Caki2 (cell line): Measurements from ENCODE around the gene METTL2B. TPM values are rescaled to one million over a fixed set of nuclear protein-coding genes. Genes with fewer than 3 reads are reported as not detected.
"Not testable (repeated sequence)": the region's sequence is repeated elsewhere in the genome, so short reads cannot be mapped to it uniquely, and the experiment has no call there.

Experiments
- DNase-seq: peaks from one replicate; pipeline ENCODE4 v3.0.0-alpha.2; 2015; ENCODE audit warnings: low read depth
- in situ Hi-C: cut with HindIII; loops from 2 replicates; pipeline ENCODE4 v1.10.0; 2016; ENCODE audit warnings: low sequenced_read_pairs, low pct_unique_long_range_greater_than_20kb, mixed read lengths
- total RNA-seq: library from RNA; depleted of rRNA; stranded (reverse); fragments of >200 nt; shearing (Covaris generic); gene quantifications from 2 replicates; pipeline ENCODE4 v1.2.3, GENCODE V29; 2014; ENCODE audit warnings: low replicate concordance; rRNA removed

The METTL2B gene, protein sequence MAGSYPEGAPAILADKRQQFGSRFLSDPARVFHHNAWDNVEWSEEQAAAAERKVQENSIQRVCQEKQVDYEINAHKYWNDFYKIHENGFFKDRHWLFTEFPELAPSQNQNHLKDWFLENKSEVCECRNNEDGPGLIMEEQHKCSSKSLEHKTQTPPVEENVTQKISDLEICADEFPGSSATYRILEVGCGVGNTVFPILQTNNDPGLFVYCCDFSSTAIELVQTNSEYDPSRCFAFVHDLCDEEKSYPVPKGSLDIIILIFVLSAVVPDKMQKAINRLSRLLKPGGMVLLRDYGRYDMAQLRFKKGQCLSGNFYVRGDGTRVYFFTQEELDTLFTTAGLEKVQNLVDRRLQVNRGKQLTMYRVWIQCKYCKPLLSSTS
- 17.3 and 22.4 TPM in 2 replicates for total RNA-seq

DNA sequence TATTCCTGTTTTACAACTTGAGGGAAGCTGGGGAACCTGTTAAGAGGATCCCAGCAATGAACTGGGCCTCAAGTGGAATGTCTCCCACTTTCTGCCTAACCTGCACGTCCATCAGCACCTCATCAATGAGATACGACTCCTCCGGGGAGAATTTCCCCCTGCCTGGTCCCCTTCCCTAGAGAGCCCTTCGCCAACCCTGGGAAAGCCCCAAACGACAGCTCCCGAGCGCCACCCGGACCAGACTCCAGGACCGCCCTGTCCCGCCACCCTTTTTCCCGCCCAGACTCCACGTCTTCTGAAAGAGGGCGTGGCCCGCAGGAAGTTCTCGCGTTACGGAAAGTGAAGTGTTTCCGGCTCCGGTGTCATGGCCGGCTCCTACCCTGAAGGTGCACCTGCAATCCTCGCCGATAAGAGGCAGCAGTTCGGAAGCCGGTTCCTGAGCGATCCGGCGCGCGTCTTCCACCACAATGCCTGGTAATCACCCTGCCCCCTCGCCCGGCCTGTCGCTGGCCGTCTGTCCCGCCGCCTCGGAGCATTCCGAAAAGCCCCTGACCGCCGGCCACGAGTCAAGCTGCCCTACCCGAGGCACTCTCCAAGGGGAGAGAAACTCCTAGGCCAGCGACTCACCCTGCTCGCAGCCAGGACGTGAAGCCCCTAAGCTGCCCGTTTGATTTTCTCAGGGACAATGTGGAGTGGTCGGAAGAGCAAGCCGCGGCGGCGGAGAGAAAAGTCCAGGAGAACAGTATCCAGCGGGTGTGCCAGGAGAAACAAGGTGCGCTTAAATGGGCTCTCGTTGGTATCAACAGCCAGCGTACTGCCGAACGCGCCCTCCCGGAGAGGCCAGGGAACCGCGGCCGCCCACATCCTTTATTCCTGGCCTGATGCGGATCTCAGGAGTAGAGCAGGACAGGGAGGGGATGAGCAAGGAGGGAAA, at the start of gene METTL2B:
Gene METTL2B, plus strand, starts transcription at position 347 of the 934 bp plus-strand sequence. Its CDS starts 18 bp downstream, at position 365.
- peak; percentile 93 for DNase-seq
- in situ Hi-C loops, result not testable (repeated sequence)

DNA sequence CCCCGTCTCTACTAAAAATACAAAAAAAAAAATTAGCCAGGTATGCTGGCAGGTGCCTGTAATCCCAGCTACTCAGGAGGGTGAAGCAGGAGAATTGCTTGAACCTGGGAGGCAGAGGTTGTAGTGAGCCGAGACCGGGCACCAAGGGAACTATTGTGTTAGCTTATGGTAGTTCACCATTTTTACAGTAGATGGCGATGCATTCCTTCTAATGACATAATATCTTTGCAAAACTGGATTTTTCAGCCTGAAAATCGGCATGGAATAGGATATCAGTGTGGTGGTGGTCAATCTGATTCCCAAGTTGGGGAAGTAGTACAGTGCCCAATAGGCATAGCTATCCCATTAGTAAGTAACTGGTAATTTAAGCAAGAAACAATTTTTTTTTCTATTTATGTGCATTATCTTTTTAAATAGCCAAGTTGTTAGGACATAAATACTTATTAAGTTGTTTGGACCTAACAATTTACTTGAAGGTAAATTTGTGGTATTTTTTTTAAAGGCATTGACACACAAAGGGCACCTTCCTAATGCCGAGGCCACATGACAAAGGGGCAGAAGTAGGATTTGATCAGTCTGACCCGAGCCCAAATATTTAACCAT, 49.2 kb upstream of the METTL2B start:
- DNase-seq, result peak; percentile 25

DNA sequence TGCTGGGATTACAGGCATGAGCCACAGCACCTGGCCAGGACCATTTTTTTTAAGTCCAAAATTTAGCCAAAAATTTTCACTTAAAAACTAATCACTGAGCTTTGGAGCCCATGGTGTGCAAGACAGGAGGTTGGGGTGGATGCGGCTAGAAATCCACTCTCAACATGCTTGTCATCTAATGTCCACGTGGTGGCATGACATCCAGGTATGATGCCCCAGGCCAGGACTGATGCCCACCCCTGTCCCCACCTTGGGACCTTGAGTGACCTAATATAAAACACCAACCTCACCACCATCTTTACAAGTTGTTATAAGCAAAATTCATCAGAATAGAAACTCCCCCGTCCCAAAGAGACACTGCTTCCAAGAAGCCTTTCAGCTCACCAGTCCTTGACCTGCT, 46.3 kb upstream of the METTL2B start:
- in situ Hi-C loops, result no loop called here

More for the DNA sequence above, 49.2 kb upstream of the METTL2B start:
- in situ Hi-C loops, result no loop called here

DNA sequence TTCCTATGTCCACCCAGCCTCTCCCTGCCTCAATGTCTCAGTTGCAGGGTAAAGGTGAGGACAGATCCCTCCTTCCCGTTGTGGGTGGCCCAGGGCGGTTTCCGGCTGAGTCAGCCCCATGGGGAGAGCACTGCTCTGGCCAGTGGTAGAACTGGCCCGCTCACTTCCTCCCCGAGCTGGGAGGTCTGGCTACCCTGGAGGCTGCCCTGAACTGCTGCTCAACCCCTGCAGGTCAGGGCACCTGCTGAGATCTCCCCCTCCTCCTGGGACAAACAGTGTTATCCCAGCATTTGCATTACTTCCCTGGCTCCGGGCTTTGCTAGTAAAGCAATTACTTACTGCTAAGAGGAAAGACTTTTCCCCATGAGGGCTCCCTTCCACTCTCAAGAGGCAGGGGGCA, 45.3 kb upstream of the METTL2B start:
- in situ Hi-C loops, result no loop called here
- DNase-seq, result no peak

More for the DNA sequence above, 46.3 kb upstream of the METTL2B start:
- DNase-seq, result no peak

DNA sequence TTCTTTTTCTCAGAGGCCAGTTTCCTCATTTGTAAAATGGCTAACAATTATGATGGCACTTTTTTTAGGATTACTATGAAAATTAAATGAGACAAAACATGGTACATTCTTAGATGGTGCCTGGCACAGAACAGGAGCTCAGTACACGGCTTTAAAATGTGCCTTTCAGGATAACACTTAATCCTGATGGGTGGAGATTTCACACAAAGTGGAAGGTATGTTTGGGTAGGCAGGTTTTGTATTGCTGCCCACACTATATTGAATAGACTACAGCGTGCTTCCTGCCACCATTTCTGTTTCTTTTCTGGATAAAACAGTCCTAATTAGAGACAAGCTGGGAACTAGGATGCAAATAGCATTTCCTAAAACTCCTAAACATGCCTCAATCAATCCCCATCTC, 44.8 kb upstream of the METTL2B start:
- DNase-seq, result no peak
- in situ Hi-C loops, result no loop called here

DNA sequence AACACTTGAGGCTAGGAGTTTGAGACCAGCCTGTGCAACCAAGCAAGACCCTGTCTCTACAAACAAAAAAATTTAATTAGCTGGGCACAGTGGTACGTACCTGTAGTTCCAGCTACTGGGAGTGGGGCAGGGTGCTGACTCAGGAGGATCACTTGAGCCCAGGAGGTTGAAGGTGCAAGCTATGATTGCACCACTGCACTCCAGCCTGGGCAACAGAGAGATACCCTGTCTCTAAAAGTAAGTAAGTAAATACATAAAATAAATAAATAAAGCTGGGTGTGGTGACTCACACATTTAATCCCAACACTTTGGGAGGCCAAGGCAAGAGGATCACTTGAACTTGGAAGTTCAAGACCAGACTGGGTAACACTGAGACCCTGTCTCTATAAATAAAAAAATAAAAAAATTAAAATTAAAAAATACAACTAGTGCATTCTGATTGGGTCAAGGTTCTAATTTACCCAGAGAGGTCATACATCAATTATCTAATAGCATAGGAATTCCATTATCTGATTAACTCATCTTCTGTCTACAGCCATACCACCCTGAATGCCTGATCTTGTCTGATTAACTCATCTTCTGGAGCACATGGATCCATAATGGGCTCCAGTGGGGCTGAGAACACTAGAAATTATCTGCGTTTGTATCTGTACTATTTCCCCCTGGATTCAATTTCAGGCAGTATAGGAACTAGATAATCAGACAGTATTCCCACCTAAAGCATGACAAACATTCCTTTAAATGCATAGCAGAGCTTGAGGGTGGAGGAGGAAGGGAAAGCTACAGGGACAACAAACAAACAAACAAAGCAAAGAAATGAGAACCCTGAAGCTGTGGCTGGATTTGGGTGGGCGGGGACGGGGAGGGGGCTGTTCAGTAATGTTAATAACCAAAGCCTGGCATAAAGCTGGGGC, 41.9 kb upstream of the METTL2B start:
- in situ Hi-C loops, result no loop called here
- DNase-seq, result no peak

DNA sequence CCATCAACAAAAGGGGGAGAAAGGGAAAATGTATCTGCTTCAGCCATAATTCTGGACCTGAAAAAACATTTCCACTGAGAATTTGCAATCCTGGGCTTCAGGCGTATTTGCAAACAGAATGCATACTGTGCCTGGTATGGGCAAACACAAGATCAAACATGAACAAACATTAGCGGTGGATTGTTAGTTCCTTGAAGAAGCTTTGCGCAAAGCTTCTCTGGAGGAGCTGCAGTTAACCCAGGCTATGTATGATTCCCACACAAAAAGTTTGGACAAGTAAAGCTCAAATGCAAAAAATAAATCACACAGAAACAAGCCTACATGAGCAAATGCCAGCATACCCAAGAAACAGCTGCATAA, 41.2 kb upstream of the METTL2B start:
- no peak for DNase-seq
- in situ Hi-C loops, result no loop called here

DNA sequence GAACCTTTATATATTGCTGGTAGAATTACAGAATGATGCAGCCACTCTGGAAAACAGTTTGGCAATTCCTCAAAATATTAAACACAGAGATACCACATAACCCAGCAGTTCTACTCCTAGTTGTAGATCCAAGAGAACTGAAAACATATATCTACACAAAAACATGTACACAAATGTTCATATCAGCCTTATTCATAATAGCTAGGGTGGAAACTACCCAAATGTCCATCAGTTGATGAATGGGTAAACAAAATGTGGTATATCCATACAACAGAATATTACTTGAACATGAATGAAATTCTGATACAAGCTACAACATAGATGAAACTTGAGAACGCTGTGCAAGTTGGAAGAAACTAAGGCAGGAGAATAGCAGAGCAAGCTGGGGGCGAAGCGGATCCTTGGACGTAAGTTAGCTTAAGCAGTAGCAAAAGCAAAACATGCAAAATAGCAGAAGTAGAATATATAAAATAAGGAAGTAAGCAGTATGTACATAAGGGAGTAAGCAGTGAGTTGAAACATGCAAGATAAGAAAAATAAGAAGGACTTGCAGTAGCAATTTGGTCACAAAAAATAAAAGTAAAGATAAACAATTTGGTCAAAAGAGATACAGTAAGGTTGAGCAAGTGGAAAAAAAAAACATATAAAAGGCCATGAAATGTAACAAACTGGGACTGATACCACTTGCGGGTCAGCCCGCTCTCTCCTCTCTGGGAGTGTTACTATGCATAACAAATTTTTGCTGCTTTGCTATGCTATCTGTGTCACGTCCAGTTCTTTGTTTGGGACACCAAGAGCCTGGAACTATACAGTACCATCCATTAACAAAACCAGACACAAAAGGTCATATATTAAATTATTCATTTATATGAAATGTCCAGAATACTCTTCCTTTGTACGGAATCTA, 38.9 kb upstream of the METTL2B start:
- no peak for DNase-seq
- in situ Hi-C loops, result no loop called here

DNA sequence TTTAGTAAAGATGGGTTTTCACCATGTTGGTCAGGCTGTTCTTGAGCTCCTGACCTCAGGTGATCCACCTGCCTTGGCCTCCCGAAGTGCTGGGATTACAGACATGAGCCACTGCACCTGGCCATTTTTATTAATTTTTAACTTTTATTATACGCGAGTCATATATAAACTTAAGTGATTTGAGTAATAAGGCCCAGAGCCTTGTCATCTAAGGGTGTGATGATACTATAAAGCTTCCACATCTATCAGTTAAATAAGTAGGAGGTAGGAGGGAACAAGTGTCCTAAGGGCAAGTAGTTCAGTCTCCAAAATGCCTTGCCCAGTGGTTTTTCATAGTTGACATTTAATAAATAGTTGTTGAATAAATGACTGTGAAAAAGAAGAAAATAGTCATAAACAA, 34.2 kb upstream of the METTL2B start:
- in situ Hi-C loops, result no loop called here
- DNase-seq, result no peak

DNA sequence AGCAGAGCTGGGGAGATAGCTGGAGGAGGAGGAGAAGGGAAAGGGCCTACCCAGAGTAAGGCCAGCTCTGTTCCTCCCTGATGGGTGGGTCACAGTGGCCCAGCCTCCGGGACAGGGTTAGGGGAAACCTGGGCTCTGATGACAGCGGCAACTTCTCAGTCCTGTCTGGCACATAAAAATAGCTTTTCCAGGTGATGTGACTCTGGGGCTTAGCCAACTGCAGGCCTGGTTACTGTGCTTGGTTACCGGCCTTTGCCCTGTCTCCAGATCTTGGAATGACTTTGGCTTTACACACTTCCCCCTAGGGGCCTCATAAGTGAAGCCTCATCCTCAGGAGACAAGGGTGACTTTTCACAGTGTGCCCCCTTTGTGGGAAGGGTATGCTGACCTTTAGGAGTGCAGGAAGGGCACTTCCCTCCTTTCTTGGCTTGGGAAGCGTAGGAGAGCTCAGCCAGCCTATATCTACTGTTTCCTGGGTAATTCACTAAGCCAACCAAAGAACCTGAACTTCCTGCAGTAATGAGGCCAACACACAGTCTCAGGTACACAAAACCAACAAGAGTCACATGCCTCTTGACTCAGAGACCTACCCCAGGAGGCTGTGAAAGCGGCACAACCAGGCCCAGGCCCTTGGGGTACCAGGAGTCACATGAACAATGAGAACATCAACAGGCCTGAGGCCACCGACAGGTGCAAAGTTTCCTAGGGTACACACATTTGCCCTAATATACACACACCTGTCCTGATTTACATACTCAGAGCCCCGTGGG, 32.5 kb upstream of the METTL2B start:
- in situ Hi-C loops, result no loop called here
- no peak for DNase-seq

DNA sequence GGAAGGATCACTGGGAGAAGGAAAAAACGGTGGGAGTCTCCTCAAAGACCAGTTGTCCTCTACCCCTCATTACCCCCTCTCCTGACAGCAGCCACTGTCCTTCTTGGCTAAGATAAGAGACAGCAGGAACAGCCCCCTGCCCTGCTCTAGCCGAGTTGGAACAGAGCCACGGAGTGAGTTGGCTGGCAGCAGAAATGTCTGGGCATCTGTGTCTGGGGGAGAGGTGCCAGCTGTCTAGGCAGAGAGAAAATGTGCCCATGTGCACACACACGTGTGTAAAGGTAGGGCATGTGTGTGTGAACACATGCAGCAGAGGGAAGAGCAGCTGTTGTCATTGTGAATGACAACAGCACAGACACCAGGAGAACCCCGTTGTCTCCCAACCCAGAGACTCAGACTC, 30.2 kb upstream of the METTL2B start:
- DNase-seq, result no peak
- in situ Hi-C loops, result no loop called here

DNA sequence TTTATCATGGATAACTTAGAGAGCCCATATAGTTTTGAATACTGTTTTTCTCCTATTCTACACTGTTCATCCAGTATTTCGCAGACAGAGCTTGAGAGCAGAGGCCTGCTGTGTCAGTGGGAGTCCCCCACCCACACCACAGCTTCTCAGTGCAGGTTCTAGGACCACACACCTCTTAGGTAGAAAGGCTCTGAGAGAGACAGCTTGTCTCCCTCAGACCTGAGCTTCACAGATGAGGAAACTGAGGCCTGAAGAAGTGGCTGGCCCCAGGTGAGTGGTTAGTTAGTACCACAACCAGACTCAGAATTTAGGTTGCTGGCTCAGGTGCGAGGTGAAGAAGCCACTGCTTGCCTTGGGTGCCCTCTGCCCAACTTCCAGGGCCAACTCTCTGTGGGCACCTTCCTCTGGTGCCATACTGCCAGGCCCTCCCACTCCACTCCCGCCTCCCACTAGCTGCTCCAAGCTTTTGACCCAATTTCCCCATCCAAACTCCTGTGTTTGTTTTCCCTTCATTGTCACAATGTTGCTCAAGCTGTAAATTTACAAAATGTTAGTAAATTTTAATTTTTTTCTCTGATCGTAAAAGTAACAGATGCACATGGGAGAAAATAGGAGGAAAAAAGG, 28.5 kb upstream of the METTL2B start:
- DNase-seq, result no peak
- in situ Hi-C loops, result no loop called here

DNA sequence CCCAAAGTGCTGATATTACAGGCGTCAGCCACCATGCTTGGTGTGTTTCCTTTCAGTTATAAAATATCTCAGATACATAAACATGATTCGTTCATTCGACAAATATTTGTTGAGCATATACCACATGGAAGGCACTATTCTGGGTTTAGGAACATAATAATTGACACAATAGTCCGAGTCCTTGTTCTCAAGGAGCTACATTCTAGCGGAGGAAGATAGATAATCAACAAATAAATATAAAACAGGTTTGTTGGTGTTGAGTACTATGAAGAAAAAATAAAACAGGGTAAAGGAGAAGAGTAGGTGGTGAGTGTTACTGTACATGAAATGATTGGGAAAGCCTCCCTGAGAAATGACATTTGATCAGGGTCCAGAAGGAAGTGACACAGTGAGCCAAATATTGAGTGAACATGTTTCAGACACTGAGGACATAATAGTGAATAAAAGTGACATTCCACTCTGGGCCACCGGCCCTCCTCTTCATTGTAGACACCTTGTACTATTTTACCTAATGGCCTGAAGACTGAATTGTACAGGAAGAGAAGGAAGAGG, 27.7 kb upstream of the METTL2B start:
- in situ Hi-C loops, result no loop called here

DNA sequence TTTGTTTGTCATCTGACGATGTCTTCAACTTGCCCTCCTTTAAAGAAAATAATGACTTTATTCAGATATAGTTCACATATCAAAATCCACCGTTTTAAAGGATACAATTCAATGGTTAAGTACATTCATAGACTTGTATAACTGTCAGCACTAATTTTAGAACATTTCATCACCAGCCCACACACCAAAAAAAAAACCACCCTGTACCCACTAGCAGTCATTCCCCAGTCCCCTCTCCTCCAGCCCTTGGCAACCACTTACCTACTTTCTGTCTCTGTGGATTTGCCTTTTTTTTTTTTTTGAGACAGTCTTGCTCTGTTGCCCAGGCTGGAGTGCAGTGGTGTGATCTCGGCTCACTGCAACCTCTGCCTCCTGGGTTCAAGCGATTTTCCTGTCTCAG, 26.1 kb upstream of the METTL2B start:
- DNase-seq, result no peak
- in situ Hi-C loops, result no loop called here

More for the DNA sequence above, 27.7 kb upstream of the METTL2B start:
- no peak for DNase-seq

DNA sequence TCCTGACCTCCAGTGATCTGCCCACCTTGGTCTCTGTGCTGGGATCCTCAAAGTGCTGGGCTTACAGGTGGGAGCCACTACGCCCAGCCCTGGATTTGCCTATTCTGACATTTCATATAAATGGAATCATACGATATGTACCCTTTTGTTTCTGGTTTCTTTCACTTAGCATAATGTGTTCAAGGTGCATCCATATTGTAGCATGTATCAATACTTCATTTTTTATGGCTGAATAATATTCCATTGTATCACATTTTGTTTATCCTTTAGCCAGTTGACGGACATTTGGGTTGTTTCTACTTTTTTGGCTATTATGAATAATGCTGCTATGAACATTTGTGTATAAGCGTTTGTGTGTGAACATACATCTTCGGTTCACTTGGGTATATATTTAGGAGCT, 25.6 kb upstream of the METTL2B start:
- in situ Hi-C loops, result no loop called here
- DNase-seq, result no peak

DNA sequence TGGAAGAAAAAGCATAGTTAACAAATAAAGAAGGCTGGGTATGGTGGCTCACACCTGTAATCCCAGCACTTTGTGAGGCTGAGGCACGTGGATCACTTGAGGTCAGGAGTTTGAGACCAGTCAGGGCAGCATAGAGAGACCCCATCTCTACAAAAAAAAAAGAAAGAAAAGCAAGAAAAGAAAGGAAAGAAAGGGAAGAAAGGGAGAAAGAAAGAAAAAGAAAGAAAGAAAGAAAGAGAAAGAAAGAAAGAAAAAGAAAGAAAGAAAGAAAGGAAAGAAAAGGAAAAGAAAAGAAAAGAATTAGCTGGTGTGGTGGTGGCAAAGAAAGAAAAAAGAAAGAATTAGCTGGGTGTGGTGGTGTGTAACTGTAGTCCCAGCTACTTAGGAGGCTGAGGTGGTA, 24.0 kb upstream of the METTL2B start:
- in situ Hi-C loops, result no loop called here

More for the DNA sequence above, 24.0 kb upstream of the METTL2B start:
- DNase-seq, result no peak
